Parathyroid adenoma (tissue), 2 donors: ENCODE measurements around the gene PLXNC1.

Experiments used
- H2AFZ ChIP-seq: fragments of 300-600 bp; sonication (generic); one replicate; pipeline ENCODE4 v1.7.0; 2017; ENCODE audit warnings: antibody characterized with exemption, mild to moderate bottlenecking
- H3K27ac ChIP-seq: fragments of 300-600 bp; sonication (generic); one replicate; pipeline ENCODE4 v1.7.0; 2017
- H3K27me3 ChIP-seq: fragments of 300-600 bp; sonication (generic); one replicate; pipeline ENCODE4 v1.7.0; 2017; ENCODE audit warnings: low read length; ENCODE audit not compliant: control insufficient read depth, insufficient read depth
- H3K36me3 ChIP-seq: fragments of 300-600 bp; sonication (generic); one replicate; pipeline ENCODE4 v1.7.0; 2017; ENCODE audit warnings: low read length; ENCODE audit not compliant: control insufficient read depth, insufficient read depth
- H3K4me1 ChIP-seq: fragments of 300-600 bp; sonication (generic); one replicate; pipeline ENCODE4 v1.7.0; 2017; ENCODE audit warnings: control low read depth
- H3K4me2 ChIP-seq: fragments of 300-600 bp; sonication (generic); one replicate; pipeline ENCODE4 v1.7.0; 2017; ENCODE audit warnings: low read length
- H3K4me3 ChIP-seq: fragments of 300-600 bp; sonication (generic); one replicate; pipeline ENCODE4 v1.7.0; 2017; ENCODE audit warnings: low read depth, low read length
- H3K79me2 ChIP-seq: fragments of 300-600 bp; sonication (generic); one replicate; pipeline ENCODE4 v1.7.0; 2017; ENCODE audit warnings: control low read depth
- H3K9ac ChIP-seq: fragments of 300-600 bp; sonication (generic); one replicate; pipeline ENCODE4 v1.7.0; 2017; ENCODE audit warnings: mild to moderate bottlenecking
- H3K9me3 ChIP-seq: fragments of 300-600 bp; sonication (generic); one replicate; pipeline ENCODE4 v1.7.0; 2017; ENCODE audit warnings: low read length; ENCODE audit not compliant: control insufficient read depth
- TF ChIP-seq, protein P1 (sequence below): fragments of 300-600 bp; sonication (generic); IDR thresholded peaks from one replicate; pipeline ENCODE4 v1.7.0; 2017; ENCODE audit warnings: antibody characterized with exemption, mild to moderate bottlenecking
- donor health status: primary hyperparathyroidism.

PLXNC1 gene

DNA sequence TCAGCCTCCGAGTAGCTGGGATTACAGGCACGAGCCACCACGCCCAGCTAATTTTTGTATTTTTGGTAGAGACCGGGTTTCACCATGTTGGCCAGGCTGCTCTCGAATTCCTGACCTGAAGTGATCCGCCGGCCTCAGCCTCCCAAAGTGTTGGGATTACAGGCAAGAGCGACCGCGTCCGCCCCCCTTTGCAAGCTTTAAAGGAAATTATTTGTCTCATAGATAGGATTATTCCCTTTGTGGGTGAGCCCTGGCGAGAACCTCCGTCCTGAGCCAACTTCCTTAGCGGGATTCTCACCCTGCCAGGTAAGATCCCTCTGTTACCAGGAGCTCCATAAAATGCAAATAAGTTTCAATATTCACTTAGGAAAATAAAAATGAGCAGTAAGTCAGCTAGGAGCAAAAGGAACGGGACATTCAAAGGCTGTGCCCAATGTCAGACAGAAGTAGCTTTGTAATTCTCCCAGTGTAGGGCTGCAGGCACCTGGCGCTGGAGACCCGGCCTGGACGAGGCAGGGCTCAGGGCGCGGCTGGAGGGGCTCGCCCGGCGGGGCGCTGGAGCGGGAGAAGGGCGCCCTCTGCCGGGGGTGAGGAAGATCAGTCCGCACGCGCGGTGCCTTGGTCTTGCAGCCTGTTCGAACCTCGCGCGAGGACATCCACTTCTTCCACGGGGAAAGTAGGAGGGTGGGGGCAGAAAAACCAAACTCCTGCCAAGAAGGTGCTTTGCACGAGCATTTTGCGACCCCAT is 47.2 kb upstream of the PLXNC1 start:
- no peaks in the 10 kb centered on the region for H3K27me3 ChIP-seq
- H3K36me3 ChIP-seq = no peaks in the 10 kb centered on the region
- TF ChIP-seq, protein P1, sequence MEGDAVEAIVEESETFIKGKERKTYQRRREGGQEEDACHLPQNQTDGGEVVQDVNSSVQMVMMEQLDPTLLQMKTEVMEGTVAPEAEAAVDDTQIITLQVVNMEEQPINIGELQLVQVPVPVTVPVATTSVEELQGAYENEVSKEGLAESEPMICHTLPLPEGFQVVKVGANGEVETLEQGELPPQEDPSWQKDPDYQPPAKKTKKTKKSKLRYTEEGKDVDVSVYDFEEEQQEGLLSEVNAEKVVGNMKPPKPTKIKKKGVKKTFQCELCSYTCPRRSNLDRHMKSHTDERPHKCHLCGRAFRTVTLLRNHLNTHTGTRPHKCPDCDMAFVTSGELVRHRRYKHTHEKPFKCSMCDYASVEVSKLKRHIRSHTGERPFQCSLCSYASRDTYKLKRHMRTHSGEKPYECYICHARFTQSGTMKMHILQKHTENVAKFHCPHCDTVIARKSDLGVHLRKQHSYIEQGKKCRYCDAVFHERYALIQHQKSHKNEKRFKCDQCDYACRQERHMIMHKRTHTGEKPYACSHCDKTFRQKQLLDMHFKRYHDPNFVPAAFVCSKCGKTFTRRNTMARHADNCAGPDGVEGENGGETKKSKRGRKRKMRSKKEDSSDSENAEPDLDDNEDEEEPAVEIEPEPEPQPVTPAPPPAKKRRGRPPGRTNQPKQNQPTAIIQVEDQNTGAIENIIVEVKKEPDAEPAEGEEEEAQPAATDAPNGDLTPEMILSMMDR = peak; percentile 86
- peak overlapping the region; percentile 72 for H3K4me2 ChIP-seq
- H3K4me3 ChIP-seq = peak overlapping the region; percentile 46
- H3K9me3 ChIP-seq = no peaks in the 10 kb centered on the region
- H2AFZ ChIP-seq = peak overlapping the region; percentile 96
- H3K9ac ChIP-seq = no peak overlapping the region
- H3K79me2 ChIP-seq = no peaks in the 10 kb centered on the region
- H3K4me1 ChIP-seq = no peaks in the 10 kb centered on the region
- H3K27ac ChIP-seq = no peak overlapping the region

DNA sequence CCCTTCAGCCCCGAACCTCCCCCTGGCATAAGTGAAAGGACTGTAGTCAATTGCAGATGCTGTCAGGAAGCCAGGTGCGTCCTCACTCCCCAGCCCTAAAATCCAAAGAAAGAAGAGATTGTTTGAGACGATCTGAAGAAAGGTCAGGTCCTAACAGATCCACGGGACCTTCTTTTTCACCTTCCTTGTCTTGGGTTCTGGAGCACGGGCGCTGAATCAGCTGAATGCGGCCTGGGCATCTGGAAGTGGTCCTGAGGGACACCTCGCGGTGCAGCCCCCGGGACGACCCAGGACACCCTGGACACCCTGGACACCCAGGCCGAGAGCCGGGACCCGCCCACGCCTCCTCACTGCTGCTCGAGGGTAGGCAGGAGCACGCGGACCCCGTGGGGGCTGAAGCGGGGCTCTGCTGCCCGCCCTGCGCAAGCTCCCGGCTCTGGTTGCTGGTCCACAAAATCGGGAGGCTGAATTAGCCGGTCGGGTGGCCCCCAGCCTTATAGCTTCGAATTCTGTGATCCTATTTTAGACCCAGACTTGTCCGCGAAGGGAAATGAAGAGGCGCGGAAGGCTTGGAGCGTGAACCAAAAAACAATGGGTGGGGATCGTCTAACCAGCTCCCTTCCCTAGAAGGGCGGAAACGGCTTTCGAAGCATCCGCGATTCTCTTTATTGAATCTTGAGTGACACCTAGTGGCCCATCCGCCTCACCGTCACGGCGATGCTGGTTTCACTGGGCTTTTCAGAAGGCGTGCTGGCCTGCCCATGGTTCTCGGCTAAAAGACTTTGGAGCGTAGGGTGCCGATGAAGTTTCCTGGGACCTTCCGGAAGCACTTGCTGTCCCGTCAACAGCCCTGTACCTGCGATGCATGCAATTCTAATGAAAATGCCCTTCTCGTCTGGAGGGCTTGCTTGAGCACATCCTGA is 46.4 kb upstream of the PLXNC1 start:
- peak overlapping the region; percentile 72 for H3K4me2 ChIP-seq
- no peaks in the 10 kb centered on the region for H3K4me1 ChIP-seq
- no peaks in the 10 kb centered on the region for H3K9me3 ChIP-seq
- peak overlapping the region; percentile 46 for H3K4me3 ChIP-seq
- no peak overlapping the region for H3K9ac ChIP-seq
- no peaks in the 10 kb centered on the region for H3K27me3 ChIP-seq
- no peaks in the 10 kb centered on the region for H3K36me3 ChIP-seq
- H3K79me2 ChIP-seq = no peaks in the 10 kb centered on the region
- H2AFZ ChIP-seq = peak overlapping the region; percentile 96
- H3K27ac ChIP-seq = no peak overlapping the region
- TF ChIP-seq, protein P1 = peak; percentile 78

DNA sequence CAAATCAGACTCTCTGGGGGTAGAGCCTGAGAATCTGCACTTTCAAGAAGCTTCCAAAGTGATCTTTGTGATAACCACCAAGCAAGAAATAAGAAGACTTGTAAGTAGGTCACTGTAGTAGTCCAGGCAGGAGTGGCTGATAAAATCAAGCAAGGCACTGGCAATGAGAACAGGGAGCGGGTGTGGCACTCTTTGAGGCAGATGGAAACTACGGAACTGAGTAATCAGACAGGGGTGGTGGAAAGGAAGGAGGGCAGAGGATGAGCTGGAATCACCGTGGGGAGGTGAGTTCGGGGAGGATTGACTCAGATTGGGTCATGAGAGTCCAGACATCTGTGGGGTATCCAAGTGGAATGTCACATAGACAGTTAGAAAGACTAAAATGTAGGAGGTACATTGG is 44.4 kb upstream of the PLXNC1 start:
- Histone ChIP-seq H2AFZ (no peak overlapping the region), H3K4me1 (no peaks in the 10 kb centered on the region), H3K27ac (no peak overlapping the region), H3K36me3 (peaks cover 2% of the 10 kb centered on the region), H3K4me2 (no peak overlapping the region), H3K9me3 (no peaks in the 10 kb centered on the region), H3K79me2 (no peaks in the 10 kb centered on the region), H3K4me3 (no peak overlapping the region), H3K27me3 (no peaks in the 10 kb centered on the region), H3K9ac (no peak overlapping the region)
- TF ChIP-seq, protein P1 = no peak

DNA sequence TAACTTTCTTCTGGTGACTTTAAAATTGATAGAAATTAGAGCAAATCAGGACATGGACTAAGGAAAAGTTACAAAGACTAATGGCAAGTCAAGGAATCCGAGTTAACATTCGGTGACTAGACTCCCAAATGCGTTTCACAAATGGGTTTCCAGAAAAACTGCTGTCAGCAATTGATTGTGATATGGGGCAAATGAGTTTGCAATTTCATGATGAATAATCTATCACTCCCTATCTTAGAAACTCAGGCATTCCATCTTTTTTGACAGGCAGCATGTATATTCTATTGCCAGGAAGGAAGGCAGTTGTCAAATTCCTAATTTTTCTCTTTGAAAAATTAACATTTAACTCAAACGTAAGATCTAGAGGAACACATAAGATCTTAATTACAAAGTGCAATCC is 40.5 kb upstream of the PLXNC1 start:
- H3K36me3 ChIP-seq = peaks cover 2% of the 10 kb centered on the region
- TF ChIP-seq, protein P1 = no peak
- no peak overlapping the region for H3K27ac ChIP-seq
- H2AFZ ChIP-seq = no peak overlapping the region
- no peak overlapping the region for H3K4me2 ChIP-seq
- no peaks in the 10 kb centered on the region for H3K9me3 ChIP-seq
- H3K9ac ChIP-seq = no peak overlapping the region
- H3K27me3 ChIP-seq = no peaks in the 10 kb centered on the region
- H3K4me3 ChIP-seq = no peak overlapping the region
- H3K79me2 ChIP-seq = no peaks in the 10 kb centered on the region
- H3K4me1 ChIP-seq = no peaks in the 10 kb centered on the region
